Measurements from ENCODE around the gene DACT3.

- no peak for TF ChIP-seq POLR2AphosphoS5 (IDR thresholded peaks at IDR 0.05; ENCODE audit: insufficient read depth in 1 of 2, low read depth in 1 of 2)
- TF ChIP-seq POLR2A (IDR thresholded peaks at IDR 0.05), result no peak
Observed at GRCh38 chr19:46630586-46631205, 30.3 kb downstream of the DACT3 start.
